WTC11 (cell line): ENCODE data around the gene ARL4C. TPM values are rescaled to one million over a fixed set of nuclear protein-coding genes. Genes with fewer than 3 reads are reported as not detected.

Source experiments
- ATAC-seq: fragments of 200-7000 bp; cut with Tn5 transposase; 2 replicates; pipeline ENCODE4 v1.10.0; 2021; ENCODE audit warnings: mild to moderate bottlenecking, moderate library complexity
- CTCF ChIA-PET: fragments of 300-600 bp; sonication (Branson Sonifier 250); formaldehyde crosslinking; loops from one replicate; lab custom pipeline; 2021; ENCODE audit warnings: antibody characterized with exemption; lab: Charles Lee
- POLR2A ChIA-PET: fragments of 350-600 bp; sonication (Branson Sonifier 250); formaldehyde crosslinking; loops from one replicate; lab custom pipeline; 2021; ENCODE audit warnings: antibody characterized with exemption; lab: Charles Lee
- DNase-seq: peaks from one replicate; pipeline ENCODE4 v3.0.0; 2021; ENCODE audit warnings: low spot score
- H3K27ac Mint-ChIP-seq: 2 replicates; pipeline ENCODE4 v1.8.0; 2021; ENCODE audit warnings: mixed read lengths
- H3K27me3 Mint-ChIP-seq: 2 replicates; pipeline ENCODE4 v1.8.0; 2021; ENCODE audit warnings: low read depth, mild to moderate bottlenecking, moderate library complexity, mixed read lengths
- H3K36me3 Mint-ChIP-seq: 2 replicates; pipeline ENCODE4 v1.8.0; 2021; ENCODE audit warnings: mixed read lengths
- H3K4me1 Mint-ChIP-seq: 2 replicates; pipeline ENCODE4 v1.8.0; 2022; ENCODE audit warnings: mixed read lengths
- H3K4me3 Mint-ChIP-seq: 2 replicates; pipeline ENCODE4 v1.8.0; 2021; ENCODE audit warnings: mild to moderate bottlenecking, moderate library complexity, mixed read lengths
- H3K9me3 Mint-ChIP-seq: 2 replicates; pipeline ENCODE4 v1.8.0; 2021; ENCODE audit warnings: mixed read lengths
- CBFB ChIP-seq: sonication (generic); formaldehyde crosslinking; IDR thresholded peaks from 2 replicates; pipeline ENCODE4 v1.8.1; 2022; ENCODE audit warnings: mild to moderate bottlenecking, low read depth, missing genetic modification reagents
- CTCF ChIP-seq: fragments of 200-600 bp; IDR thresholded peaks from 2 replicates; pipeline ENCODE4 v1.8.0; 2022; ENCODE audit warnings: antibody characterized with exemption
- ELF4 ChIP-seq: sonication (generic); formaldehyde crosslinking; IDR thresholded peaks from 2 replicates; pipeline ENCODE4 v1.8.1; 2022; ENCODE audit warnings: low read depth, mild to moderate bottlenecking, moderate library complexity, missing genetic modification reagents
- EMX1 ChIP-seq: fragments of 250-450 bp; sonication (Bioruptor Pico); IDR thresholded peaks from 2 replicates; pipeline ENCODE4 v1.8.0; 2021; ENCODE audit warnings: mild to moderate bottlenecking
- ETV6 ChIP-seq: sonication (generic); formaldehyde crosslinking; IDR thresholded peaks from 2 replicates; pipeline ENCODE4 v1.8.1; 2022; ENCODE audit warnings: mild to moderate bottlenecking, missing genetic modification reagents
- FOXP4 ChIP-seq: sonication (generic); formaldehyde crosslinking; IDR thresholded peaks from 2 replicates; pipeline ENCODE4 v1.8.0; 2022; ENCODE audit warnings: mild to moderate bottlenecking, missing genetic modification reagents
- GABPB1 ChIP-seq: sonication (generic); formaldehyde crosslinking; IDR thresholded peaks from 2 replicates; pipeline ENCODE4 v1.8.1; 2023; ENCODE audit warnings: mild to moderate bottlenecking, missing genetic modification reagents
- HMGA2 ChIP-seq: fragments of 250-450 bp; sonication (Bioruptor Pico); IDR thresholded peaks from 2 replicates; pipeline ENCODE4 v1.4.0; 2021; ENCODE audit warnings: mild to moderate bottlenecking, moderate library complexity
- JAZF1 ChIP-seq: fragments of 250-450 bp; sonication (Bioruptor Pico); IDR thresholded peaks from 2 replicates; pipeline ENCODE4 v1.9.0; 2021; ENCODE audit warnings: moderate library complexity, mild to moderate bottlenecking, inconsistent platforms
- JUN ChIP-seq: sonication (generic); formaldehyde crosslinking; IDR thresholded peaks from 2 replicates; pipeline ENCODE4 v1.8.0; 2023; ENCODE audit warnings: mild to moderate bottlenecking, missing genetic modification reagents
- MAX ChIP-seq: sonication (generic); formaldehyde crosslinking; IDR thresholded peaks from 2 replicates; pipeline ENCODE4 v1.8.0; 2022; ENCODE audit warnings: mild to moderate bottlenecking, missing genetic modification reagents
- OVOL2 ChIP-seq: fragments of 250-450 bp; sonication (Bioruptor Pico); IDR thresholded peaks from 2 replicates; pipeline ENCODE4 v1.9.0; 2021; ENCODE audit warnings: mild to moderate bottlenecking, borderline replicate concordance
- PRDM15 ChIP-seq: sonication (generic); formaldehyde crosslinking; IDR thresholded peaks from 2 replicates; pipeline ENCODE4 v1.8.0; 2022; ENCODE audit warnings: missing genetic modification reagents
- SMAD3 ChIP-seq: sonication (generic); formaldehyde crosslinking; IDR thresholded peaks from 2 replicates; pipeline ENCODE4 v1.8.0; 2022; ENCODE audit warnings: missing genetic modification reagents, mild to moderate bottlenecking, borderline replicate concordance
- TCF7 ChIP-seq: sonication (generic); formaldehyde crosslinking; IDR thresholded peaks from 2 replicates; pipeline ENCODE4 v1.8.0; 2022; ENCODE audit warnings: mild to moderate bottlenecking, low read depth, missing genetic modification reagents, moderate library complexity
- TEAD1 ChIP-seq: sonication (generic); formaldehyde crosslinking; IDR thresholded peaks from 2 replicates; pipeline ENCODE4 v1.8.0; 2022; ENCODE audit warnings: mild to moderate bottlenecking, missing genetic modification reagents
- ZNF121 ChIP-seq: sonication (generic); formaldehyde crosslinking; IDR thresholded peaks from 2 replicates; pipeline ENCODE4 v1.8.0; 2023; ENCODE audit warnings: missing genetic modification reagents
- ZNF263 ChIP-seq: sonication (generic); formaldehyde crosslinking; IDR thresholded peaks from 2 replicates; pipeline ENCODE4 v1.8.1; 2022; ENCODE audit warnings: low read depth, mild to moderate bottlenecking, moderate library complexity, missing genetic modification reagents
- ZNF416 ChIP-seq: fragments of 250-450 bp; sonication (Bioruptor Pico); IDR thresholded peaks from 2 replicates; pipeline ENCODE4 v1.9.0; 2021; ENCODE audit warnings: mild to moderate bottlenecking, inconsistent platforms
- ZNF423 ChIP-seq: fragments of 250-450 bp; sonication (Bioruptor Pico); IDR thresholded peaks from 2 replicates; pipeline ENCODE4 v2.1.2; 2022; ENCODE audit warnings: mild to moderate bottlenecking, moderate library complexity
- ZNF532 ChIP-seq: fragments of 250-450 bp; sonication (Bioruptor Pico); IDR thresholded peaks from 2 replicates; pipeline ENCODE4 v1.9.0; 2021; ENCODE audit warnings: mild to moderate bottlenecking, borderline replicate concordance
- ZNF671 ChIP-seq: fragments of 250-450 bp; sonication (Bioruptor Pico); IDR thresholded peaks from 2 replicates; pipeline ENCODE4 v1.8.0; 2021; ENCODE audit warnings: mild to moderate bottlenecking
- total RNA-seq: library from RNA; stranded (reverse); gene quantifications from 3 replicates; pipeline ENCODE4 v1.2.3, GENCODE V29; 2021
- TF ChIP-seq, protein P1 (sequence below): sonication (generic); formaldehyde crosslinking; IDR thresholded peaks from 2 replicates; pipeline ENCODE4 v1.8.1; 2022; ENCODE audit warnings: mild to moderate bottlenecking, missing genetic modification reagents, moderate library complexity, borderline replicate concordance

Gene ARL4C
- total RNA-seq, 1 experiment from 2014 or later, result 10.6 TPM

- CTCF ChIA-PET, result no interaction called here
- POLR2A ChIA-PET, result no interaction called here
- ATAC-seq, result no peak
- H3K27ac Mint-ChIP-seq, result no peak overlapping the region
- H3K4me1 Mint-ChIP-seq, result peaks cover 5% of the 10 kb centered on the region
- no peak for DNase-seq
- H3K36me3 Mint-ChIP-seq, result no peaks in the 10 kb centered on the region
- TF ChIP-seq, protein P1, sequence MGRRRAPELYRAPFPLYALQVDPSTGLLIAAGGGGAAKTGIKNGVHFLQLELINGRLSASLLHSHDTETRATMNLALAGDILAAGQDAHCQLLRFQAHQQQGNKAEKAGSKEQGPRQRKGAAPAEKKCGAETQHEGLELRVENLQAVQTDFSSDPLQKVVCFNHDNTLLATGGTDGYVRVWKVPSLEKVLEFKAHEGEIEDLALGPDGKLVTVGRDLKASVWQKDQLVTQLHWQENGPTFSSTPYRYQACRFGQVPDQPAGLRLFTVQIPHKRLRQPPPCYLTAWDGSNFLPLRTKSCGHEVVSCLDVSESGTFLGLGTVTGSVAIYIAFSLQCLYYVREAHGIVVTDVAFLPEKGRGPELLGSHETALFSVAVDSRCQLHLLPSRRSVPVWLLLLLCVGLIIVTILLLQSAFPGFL (CRISPR knock-in tag), result no peak
- TF ChIP-seq ZNF671, result no peak
- no peak for TF ChIP-seq OVOL2 (CRISPR knock-in tag)
- no peak for TF ChIP-seq HMGA2
- TF ChIP-seq ZNF263, result no peak
- TF ChIP-seq ZNF423, result no peak
- TF ChIP-seq EMX1, result no peak
- TF ChIP-seq JAZF1 (CRISPR knock-in tag), result no peak
- TF ChIP-seq SMAD3, result no peak
- no peak for TF ChIP-seq ZNF121 (CRISPR knock-in tag)
- TF ChIP-seq CTCF, result no peak
- TF ChIP-seq GABPB1 (CRISPR knock-in tag), result no peak
- no peak for TF ChIP-seq ELF4
- no peak for TF ChIP-seq TCF7
- no peak for TF ChIP-seq ZNF416 (CRISPR knock-in tag)
- no peak for TF ChIP-seq JUN (CRISPR knock-in tag)
- TF ChIP-seq FOXP4 (CRISPR knock-in tag), result no peak
- TF ChIP-seq PRDM15 (CRISPR knock-in tag), result no peak
- no peak for TF ChIP-seq ETV6 (CRISPR knock-in tag)
- no peak for TF ChIP-seq TEAD1 (CRISPR knock-in tag)
- no peak overlapping the region for H3K4me3 Mint-ChIP-seq
- no peaks in the 10 kb centered on the region for H3K27me3 Mint-ChIP-seq
- H3K9me3 Mint-ChIP-seq, result no peaks in the 10 kb centered on the region
These were observed 21.1 kb upstream of the ARL4C start for GRCh38 chr2:234517971-234518370.

- Mint-ChIP-seq H3K4me1 (peaks cover 5% of the 10 kb centered on the region), H3K36me3 (no peaks in the 10 kb centered on the region), H3K27me3 (no peaks in the 10 kb centered on the region), H3K27ac (no peak overlapping the region), H3K4me3 (no peak overlapping the region), H3K9me3 (no peaks in the 10 kb centered on the region)
- ChIA-PET CTCF (no interaction called here), POLR2A (no interaction called here)
- DNase-seq, result no peak
- ATAC-seq, result peak; percentile 44
- no peak for TF ChIP-seq MAX (CRISPR knock-in tag)
- no peak for TF ChIP-seq ZNF532 (CRISPR knock-in tag)
- no peak for TF ChIP-seq JUN (CRISPR knock-in tag)
- no peak for TF ChIP-seq CBFB (CRISPR knock-in tag)
These were observed 18.2 kb upstream of the ARL4C start for GRCh38 chr2:234514873-234515638.
